Neural progenitor cell (in vitro differentiated cells): ENCODE results near the gene GRK6. TPM values are rescaled to one million over a fixed set of nuclear protein-coding genes. Genes with fewer than 3 reads are reported as not detected.

Experiments
- DNase-seq: peaks from one replicate; pipeline ENCODE4 v3.0.0-alpha.2; 2016; ENCODE audit warnings: low spot score
- H2AFZ ChIP-seq: fragments of 200-600 bp; sonication (generic); replicated peaks from 2 replicates; pipeline ENCODE4 v1.6.1; 2016; ENCODE audit warnings: antibody characterized with exemption
- H3F3A ChIP-seq: fragments of 200-600 bp; sonication (generic); 2 replicates; pipeline ENCODE4 v1.6.1; 2016; ENCODE audit warnings: antibody characterized with exemption, low read depth
- H3K27ac ChIP-seq: fragments of 200-600 bp; sonication (generic); 2 replicates; pipeline ENCODE4 v1.5.1; 2016; ENCODE audit warnings: mild to moderate bottlenecking
- H3K27me3 ChIP-seq: fragments of 200-600 bp; sonication (generic); 2 replicates; pipeline ENCODE4 v1.6.1; 2016; ENCODE audit warnings: mild to moderate bottlenecking, moderate library complexity
- H3K36me3 ChIP-seq: fragments of 200-600 bp; sonication (generic); 2 replicates; pipeline ENCODE4 v1.5.1; 2016
- H3K4me1 ChIP-seq: fragments of 200-600 bp; sonication (generic); 2 replicates; pipeline ENCODE4 v1.6.1; 2016; ENCODE audit warnings: mixed run types
- H3K4me2 ChIP-seq: fragments of 200-600 bp; sonication (generic); 2 replicates; pipeline ENCODE4 v1.6.1; 2016
- H3K4me3 ChIP-seq: fragments of 200-600 bp; sonication (generic); 2 replicates; pipeline ENCODE4 v1.5.1; 2016
- H3K79me2 ChIP-seq: fragments of 200-600 bp; sonication (generic); 2 replicates; pipeline ENCODE4 v1.6.1; 2016; ENCODE audit warnings: low read depth
- H3K9ac ChIP-seq: fragments of 200-600 bp; sonication (generic); 2 replicates; pipeline ENCODE4 v1.6.1; 2016
- H3K9me3 ChIP-seq: fragments of 200-600 bp; sonication (generic); 2 replicates; pipeline ENCODE4 v1.5.1; 2016; ENCODE audit warnings: low read depth
- H4K20me1 ChIP-seq: fragments of 200-600 bp; sonication (generic); 2 replicates; pipeline ENCODE4 v1.6.1; 2016; ENCODE audit warnings: low read depth
- H3K27ac Mint-ChIP-seq: 3 replicates; pipeline ENCODE4 v1.8.0; 2021; ENCODE audit warnings: mixed read lengths
- H3K27me3 Mint-ChIP-seq: 2 replicates; pipeline ENCODE4 v1.8.0; 2022; ENCODE audit warnings: low read depth, mild to moderate bottlenecking, inconsistent platforms, moderate library complexity, mixed read lengths; ENCODE audit not compliant: insufficient read depth
- H3K36me3 Mint-ChIP-seq: 3 replicates; pipeline ENCODE4 v1.8.0; 2021; ENCODE audit warnings: mixed read lengths
- H3K4me1 Mint-ChIP-seq: 3 replicates; pipeline ENCODE4 v1.8.0; 2021; ENCODE audit warnings: mixed read lengths
- H3K4me3 Mint-ChIP-seq: 3 replicates; pipeline ENCODE4 v1.8.0; 2021; ENCODE audit warnings: mild to moderate bottlenecking, moderate library complexity, mixed read lengths
- H3K9me3 Mint-ChIP-seq: 3 replicates; pipeline ENCODE4 v1.8.0; 2020; ENCODE audit warnings: mixed read lengths
- CTCF ChIP-seq: fragments of 200-600 bp; sonication (generic); IDR thresholded peaks from 2 replicates; pipeline ENCODE4 v1.5.1; 2017; ENCODE audit warnings: antibody characterized with exemption, mild to moderate bottlenecking
- EZH2 ChIP-seq: fragments of 200-600 bp; sonication (generic); IDR thresholded peaks from 2 replicates; pipeline ENCODE4 v1.6.1; 2017; ENCODE audit warnings: antibody characterized with exemption, mild to moderate bottlenecking, moderate library complexity
- EZH2phosphoT487 ChIP-seq: fragments of 200-600 bp; sonication (generic); IDR thresholded peaks from 2 replicates; pipeline ENCODE4 v1.6.1; 2017; ENCODE audit warnings: antibody characterized with exemption
- total RNA-seq: library from RNA; depleted of rRNA; stranded (reverse); fragments of >200 nt; gene quantifications from 2 replicates; pipeline ENCODE4 v1.2.3, GENCODE V29; 2015; ENCODE audit warnings: low replicate concordance

Gene GRK6
- total RNA-seq, 1 donor from 2014 or later: 24.0 TPM

GRCh38 chr5:177450667-177451424 is 24.4 kb downstream of the GRK6 start:
- H4K20me1 ChIP-seq: peaks cover 37% of the 10 kb centered on the region
- peaks cover 22% of the 10 kb centered on the region for H3K27me3 Mint-ChIP-seq
- H3K27ac Mint-ChIP-seq: no peak overlapping the region

GRCh38 chr5:177452688-177453638 is 26.5 kb downstream of the GRK6 start:
- H3K4me2 ChIP-seq: peak overlapping the region; percentile 84
- no peak for TF ChIP-seq EZH2phosphoT487
- TF ChIP-seq EZH2: no peak
- TF ChIP-seq CTCF: no peak

More at GRCh38 chr5:177450667-177451424, 24.4 kb downstream of the GRK6 start:
- Histone ChIP-seq H3K27ac (no peak overlapping the region), H3K9ac (no peak overlapping the region), H3F3A (peaks cover 52% of the 10 kb centered on the region), H3K9me3 (no peaks in the 10 kb centered on the region), H3K79me2 (peaks cover 5% of the 10 kb centered on the region), H2AFZ (no peak overlapping the region), H3K36me3 (no peaks in the 10 kb centered on the region), H3K4me3 (no peak overlapping the region), H3K4me1 (peaks cover 19% of the 10 kb centered on the region), H3K4me2 (no peak overlapping the region), H3K27me3 (no peaks in the 10 kb centered on the region)
- Mint-ChIP-seq H3K4me1 (peaks cover 50% of the 10 kb centered on the region), H3K9me3 (no peaks in the 10 kb centered on the region), H3K4me3 (no peak overlapping the region), H3K36me3 (peaks cover 6% of the 10 kb centered on the region)
- DNase-seq: no peak
- TF ChIP-seq EZH2phosphoT487 (no peak), CTCF (no peak), EZH2 (no peak)

GRCh38 chr5:177453852-177454396 is 27.4 kb downstream of the GRK6 start:
- H2AFZ ChIP-seq: no peak overlapping the region

More at GRCh38 chr5:177452688-177453638, 26.5 kb downstream of the GRK6 start:
- H3K27me3 Mint-ChIP-seq: peaks cover 25% of the 10 kb centered on the region
- peak overlapping the region; percentile 84 for H3K4me3 Mint-ChIP-seq
- Histone ChIP-seq H3K27ac (no peak overlapping the region), H2AFZ (no peak overlapping the region), H3K4me3 (no peak overlapping the region), H3K79me2 (peaks cover 11% of the 10 kb centered on the region), H3K27me3 (no peaks in the 10 kb centered on the region), H4K20me1 (peaks cover 49% of the 10 kb centered on the region), H3K4me1 (peaks cover 15% of the 10 kb centered on the region), H3K9me3 (no peaks in the 10 kb centered on the region), H3K36me3 (peaks cover 4% of the 10 kb centered on the region), H3K9ac (no peak overlapping the region), H3F3A (peaks cover 56% of the 10 kb centered on the region)
- no peak for DNase-seq
- no peak overlapping the region for H3K27ac Mint-ChIP-seq
- peaks cover 57% of the 10 kb centered on the region for H3K4me1 Mint-ChIP-seq
- H3K36me3 Mint-ChIP-seq: peaks cover 11% of the 10 kb centered on the region
- no peaks in the 10 kb centered on the region for H3K9me3 Mint-ChIP-seq

More at GRCh38 chr5:177453852-177454396, 27.4 kb downstream of the GRK6 start:
- Histone ChIP-seq H3K4me1 (peaks cover 14% of the 10 kb centered on the region), H3K36me3 (peaks cover 4% of the 10 kb centered on the region), H3K27me3 (no peaks in the 10 kb centered on the region), H3K4me2 (peak overlapping the region; percentile 84), H3K27ac (no peak overlapping the region), H3K79me2 (peaks cover 11% of the 10 kb centered on the region), H3K4me3 (peak overlapping the region; percentile 57), H3K9ac (no peak overlapping the region), H4K20me1 (peaks cover 52% of the 10 kb centered on the region), H3K9me3 (no peaks in the 10 kb centered on the region), H3F3A (peaks cover 56% of the 10 kb centered on the region)
- Mint-ChIP-seq H3K36me3 (peaks cover 11% of the 10 kb centered on the region), H3K4me1 (peaks cover 52% of the 10 kb centered on the region), H3K4me3 (peak overlapping the region; percentile 84), H3K27me3 (peaks cover 20% of the 10 kb centered on the region), H3K27ac (no peak overlapping the region), H3K9me3 (no peaks in the 10 kb centered on the region)
- DNase-seq: no peak
- TF ChIP-seq EZH2phosphoT487 (no peak), EZH2 (no peak), CTCF (no peak)
